ENCODE measurements around the gene PI4KB.

The PI4KB gene

DNA sequence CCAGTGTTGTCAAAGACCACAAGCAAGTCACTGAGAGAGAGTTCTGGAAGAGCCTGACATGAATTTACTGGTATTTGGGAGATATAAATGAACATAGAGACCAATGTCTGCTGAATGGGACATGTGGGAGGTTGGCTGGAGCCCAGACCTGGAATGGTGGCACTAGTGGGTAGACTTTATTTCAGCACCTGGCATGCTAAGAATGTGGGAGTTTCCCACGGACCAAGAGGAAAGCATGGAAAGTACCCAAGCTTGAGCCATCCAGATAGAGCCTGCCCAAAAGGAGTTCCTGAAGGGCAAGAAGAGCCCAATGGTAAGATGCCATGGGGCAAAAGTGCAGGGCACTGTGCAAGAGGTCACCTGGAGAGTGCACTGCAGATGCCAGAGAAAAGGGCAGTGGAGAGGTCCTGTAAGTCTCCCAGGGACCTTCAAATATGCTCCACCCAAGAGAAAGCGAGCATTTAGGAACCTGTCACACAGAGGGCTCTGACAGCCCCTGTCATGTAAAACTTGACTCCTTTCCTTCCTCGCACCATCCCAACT, 53.2 kb downstream of the PI4KB start:
- H3K4me3 ChIP-seq: no peak overlapping the region
- H3K27ac ChIP-seq: no peak overlapping the region
- no peak for DNase-seq (ENCODE audit: low spot score)
- TF ChIP-seq, protein P1, sequence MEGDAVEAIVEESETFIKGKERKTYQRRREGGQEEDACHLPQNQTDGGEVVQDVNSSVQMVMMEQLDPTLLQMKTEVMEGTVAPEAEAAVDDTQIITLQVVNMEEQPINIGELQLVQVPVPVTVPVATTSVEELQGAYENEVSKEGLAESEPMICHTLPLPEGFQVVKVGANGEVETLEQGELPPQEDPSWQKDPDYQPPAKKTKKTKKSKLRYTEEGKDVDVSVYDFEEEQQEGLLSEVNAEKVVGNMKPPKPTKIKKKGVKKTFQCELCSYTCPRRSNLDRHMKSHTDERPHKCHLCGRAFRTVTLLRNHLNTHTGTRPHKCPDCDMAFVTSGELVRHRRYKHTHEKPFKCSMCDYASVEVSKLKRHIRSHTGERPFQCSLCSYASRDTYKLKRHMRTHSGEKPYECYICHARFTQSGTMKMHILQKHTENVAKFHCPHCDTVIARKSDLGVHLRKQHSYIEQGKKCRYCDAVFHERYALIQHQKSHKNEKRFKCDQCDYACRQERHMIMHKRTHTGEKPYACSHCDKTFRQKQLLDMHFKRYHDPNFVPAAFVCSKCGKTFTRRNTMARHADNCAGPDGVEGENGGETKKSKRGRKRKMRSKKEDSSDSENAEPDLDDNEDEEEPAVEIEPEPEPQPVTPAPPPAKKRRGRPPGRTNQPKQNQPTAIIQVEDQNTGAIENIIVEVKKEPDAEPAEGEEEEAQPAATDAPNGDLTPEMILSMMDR (IDR thresholded peaks at IDR 0.05): no peak

DNA sequence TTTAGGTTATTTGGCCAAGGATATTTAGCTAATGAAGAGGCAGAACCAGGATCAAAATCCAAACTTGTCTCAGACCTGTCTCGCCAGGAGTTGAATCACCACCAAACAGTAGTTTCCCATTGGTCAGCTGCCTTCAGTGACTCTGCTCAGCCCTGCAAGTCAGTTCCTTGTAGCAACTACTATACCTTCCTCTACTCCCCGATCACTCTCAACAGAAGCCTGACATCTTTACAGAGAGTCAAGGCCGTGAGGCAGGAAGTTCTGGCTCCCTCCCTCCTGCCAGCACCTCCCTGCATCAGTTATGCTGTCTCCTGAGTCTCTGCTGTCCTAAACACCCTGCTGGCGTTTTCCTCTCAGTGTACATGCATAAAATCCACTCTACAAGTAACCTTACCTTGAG, 59.5 kb downstream of the PI4KB start:
- no peak for DNase-seq (ENCODE audit: low spot score)
- Histone ChIP-seq H3K4me3 (no peak overlapping the region), H3K27ac (no peak overlapping the region)
- TF ChIP-seq, protein P1 (IDR thresholded peaks at IDR 0.05): no peak

DNA sequence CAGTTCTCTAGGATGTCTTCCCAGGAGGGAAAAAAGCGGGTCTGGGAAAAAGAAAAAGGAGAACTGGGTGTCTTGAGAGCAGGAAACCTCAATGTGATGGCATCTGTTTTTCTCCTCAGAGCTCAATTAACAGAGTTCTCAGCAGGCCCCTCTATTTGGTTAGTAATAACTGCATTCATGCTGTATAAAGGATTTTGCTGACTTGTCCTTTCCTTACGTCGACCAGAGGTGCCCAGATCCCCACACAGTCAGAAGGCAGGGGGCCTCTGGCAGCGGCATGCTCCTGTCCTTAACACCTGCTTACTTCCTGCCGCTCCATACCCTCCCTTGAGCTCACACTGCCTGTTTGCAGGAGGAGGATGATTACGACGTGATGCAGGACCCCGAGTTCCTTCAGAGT, 60.4 kb downstream of the PI4KB start:
- TF ChIP-seq, protein P1 (IDR thresholded peaks at IDR 0.05): no peak
- Histone ChIP-seq H3K4me3 (no peak overlapping the region), H3K27ac (no peak overlapping the region)
- no peak for DNase-seq (ENCODE audit: low spot score)

DNA sequence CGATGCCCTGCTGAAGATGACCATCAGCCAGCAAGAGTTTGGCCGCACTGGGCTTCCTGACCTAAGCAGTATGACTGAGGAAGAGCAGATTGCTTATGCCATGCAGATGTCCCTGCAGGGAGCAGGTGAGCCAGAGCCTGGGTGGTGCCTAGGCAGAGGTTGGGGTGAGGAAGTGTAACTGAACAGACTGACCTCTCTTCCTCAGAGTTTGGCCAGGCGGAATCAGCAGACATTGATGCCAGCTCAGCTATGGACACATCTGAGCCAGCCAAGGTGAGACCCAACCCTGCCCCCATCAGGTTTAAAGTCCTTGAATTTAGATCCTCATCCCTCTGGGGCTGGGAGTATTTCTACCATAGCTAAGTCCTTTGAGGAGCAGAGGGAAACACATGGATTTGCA, 60.9 kb downstream of the PI4KB start:
- Histone ChIP-seq H3K27ac (no peak overlapping the region), H3K4me3 (no peak overlapping the region)
- no peak for DNase-seq (ENCODE audit: low spot score)
- TF ChIP-seq, protein P1 (IDR thresholded peaks at IDR 0.05): no peak

DNA sequence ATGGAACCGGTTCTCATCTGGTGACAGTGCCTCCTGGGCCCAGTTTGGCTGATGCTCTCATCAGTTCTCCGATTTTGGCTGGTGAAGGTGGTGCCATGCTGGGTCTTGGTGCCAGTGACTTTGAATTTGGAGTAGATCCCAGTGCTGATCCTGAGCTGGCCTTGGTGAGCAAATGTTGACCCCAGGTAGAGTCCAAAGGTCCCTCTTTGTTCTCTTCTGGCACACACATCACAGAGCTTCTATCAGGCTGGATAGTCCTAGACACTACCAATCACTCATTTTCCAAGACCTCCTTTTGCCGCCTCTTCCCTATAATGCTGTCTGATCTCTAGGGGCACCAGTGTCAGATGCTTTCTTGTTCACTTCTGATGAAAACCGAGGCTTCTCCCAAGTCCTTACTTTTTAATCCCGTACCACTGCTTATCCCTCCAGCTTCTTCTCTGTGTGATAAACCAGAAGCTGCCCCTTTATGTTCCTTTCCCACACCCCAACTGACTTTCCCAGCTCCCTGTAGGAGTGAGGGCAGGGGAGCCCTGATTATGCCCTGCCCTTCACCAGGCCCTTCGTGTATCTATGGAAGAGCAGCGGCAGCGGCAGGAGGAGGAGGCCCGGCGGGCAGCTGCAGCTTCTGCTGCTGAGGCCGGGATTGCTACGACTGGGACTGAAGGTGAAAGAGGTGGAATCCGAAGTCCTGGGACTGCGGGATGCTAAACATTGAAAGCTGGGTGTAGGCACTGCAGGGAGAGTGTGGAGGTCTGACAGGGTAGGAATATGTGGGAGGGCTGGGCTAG, 61.6 kb downstream of the PI4KB start:
- Histone ChIP-seq H3K4me3 (no peak overlapping the region), H3K27ac (no peak overlapping the region)
- DNase-seq (ENCODE audit: low spot score): no peak
- TF ChIP-seq, protein P1 (IDR thresholded peaks at IDR 0.05): no peak

DNA sequence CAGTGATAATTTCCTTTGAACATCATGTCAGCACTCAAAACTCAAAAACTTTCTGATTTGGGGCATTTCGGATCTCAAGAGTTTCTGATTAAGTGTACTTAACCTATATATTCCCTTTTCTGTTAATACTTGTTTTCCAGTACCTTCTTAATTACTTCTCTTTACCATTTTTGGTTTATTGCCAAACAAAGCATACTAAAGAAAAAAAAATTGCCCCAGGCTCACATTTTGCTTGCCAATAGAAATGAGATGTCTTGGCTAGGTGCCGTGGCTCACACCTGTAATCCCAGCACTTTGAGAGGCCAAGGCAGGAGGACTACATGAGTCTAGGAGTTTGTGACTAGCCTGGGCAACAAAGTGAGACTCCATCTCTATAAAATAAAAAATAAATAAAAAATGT, 67.9 kb downstream of the PI4KB start:
- Histone ChIP-seq H3K27ac (no peak overlapping the region), H3K4me3 (no peak overlapping the region)
- no peak for DNase-seq (ENCODE audit: low spot score)
- TF ChIP-seq, protein P1 (IDR thresholded peaks at IDR 0.05): no peak

DNA sequence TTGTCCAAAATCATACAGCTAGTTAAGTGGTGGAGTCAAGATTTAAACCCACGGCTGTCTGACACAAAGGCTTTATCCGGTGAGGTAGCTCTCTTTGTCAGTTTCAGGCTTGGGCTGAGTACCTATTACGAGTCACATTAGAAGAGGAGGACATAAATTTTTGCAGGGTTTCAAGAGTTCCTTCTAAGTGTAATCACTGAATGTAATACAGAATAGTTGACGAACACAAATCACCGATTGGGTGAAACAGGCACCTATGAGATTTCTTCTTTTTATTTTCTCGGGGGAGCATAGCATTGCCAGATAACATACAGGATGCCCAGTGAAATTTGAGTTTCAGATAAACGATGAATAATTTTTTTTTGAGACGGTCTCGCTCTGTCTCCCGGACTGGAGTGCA, 71.8 kb downstream of the PI4KB start:
- peak overlapping the region; percentile 90 for H3K4me3 ChIP-seq
- DNase-seq (ENCODE audit: low spot score): no peak
- TF ChIP-seq, protein P1 (IDR thresholded peaks at IDR 0.05): no peak
- H3K27ac ChIP-seq: peak overlapping the region; percentile 90 to 91

All from coronary artery (tissue), 2 donors.